ENCODE data around the gene CLDN34. TPM values are rescaled to one million over a fixed set of nuclear protein-coding genes. Genes with fewer than 3 reads are reported as not detected.
A peak's percentile ranks its signal among the peaks of the same experiment; 100 is the strongest.

The CLDN34 gene
- total RNA-seq, 1 experiment from 2014 or later: not detected

DNA sequence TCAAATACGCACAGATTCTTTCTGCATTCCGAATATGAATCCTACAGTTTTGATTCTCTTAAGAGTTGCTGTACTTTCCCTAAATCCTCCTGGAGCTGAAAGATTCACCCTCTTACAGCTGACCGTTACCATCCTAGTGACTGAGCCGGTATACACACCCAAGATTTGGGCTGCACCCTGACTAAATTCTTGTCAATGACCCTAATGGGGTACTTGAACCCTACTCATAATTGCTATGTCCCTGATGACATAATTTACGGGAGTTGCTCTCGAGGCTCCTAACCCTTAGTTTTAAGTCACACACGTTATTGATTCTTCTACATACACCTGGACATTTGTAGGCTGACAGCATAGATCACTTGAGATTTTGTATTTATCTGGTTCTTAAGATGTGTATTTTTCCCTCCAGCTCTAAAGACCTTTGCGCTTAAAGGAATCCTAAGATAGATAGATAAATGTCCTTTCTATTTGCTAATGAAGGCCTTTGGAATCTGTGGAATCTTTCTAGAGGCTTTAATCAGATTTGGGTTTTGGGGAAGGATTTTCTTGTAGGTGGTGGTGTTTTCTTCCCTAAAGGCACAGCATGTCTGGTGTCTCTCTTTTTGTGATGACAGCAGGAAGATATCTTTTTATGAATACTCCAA is 37.8 kb downstream of the CLDN34 start:
- TF ChIP-seq, protein P1, sequence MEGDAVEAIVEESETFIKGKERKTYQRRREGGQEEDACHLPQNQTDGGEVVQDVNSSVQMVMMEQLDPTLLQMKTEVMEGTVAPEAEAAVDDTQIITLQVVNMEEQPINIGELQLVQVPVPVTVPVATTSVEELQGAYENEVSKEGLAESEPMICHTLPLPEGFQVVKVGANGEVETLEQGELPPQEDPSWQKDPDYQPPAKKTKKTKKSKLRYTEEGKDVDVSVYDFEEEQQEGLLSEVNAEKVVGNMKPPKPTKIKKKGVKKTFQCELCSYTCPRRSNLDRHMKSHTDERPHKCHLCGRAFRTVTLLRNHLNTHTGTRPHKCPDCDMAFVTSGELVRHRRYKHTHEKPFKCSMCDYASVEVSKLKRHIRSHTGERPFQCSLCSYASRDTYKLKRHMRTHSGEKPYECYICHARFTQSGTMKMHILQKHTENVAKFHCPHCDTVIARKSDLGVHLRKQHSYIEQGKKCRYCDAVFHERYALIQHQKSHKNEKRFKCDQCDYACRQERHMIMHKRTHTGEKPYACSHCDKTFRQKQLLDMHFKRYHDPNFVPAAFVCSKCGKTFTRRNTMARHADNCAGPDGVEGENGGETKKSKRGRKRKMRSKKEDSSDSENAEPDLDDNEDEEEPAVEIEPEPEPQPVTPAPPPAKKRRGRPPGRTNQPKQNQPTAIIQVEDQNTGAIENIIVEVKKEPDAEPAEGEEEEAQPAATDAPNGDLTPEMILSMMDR (IDR thresholded peaks at IDR 0.05; ENCODE audit: insufficient read depth in 1 of 2, low read depth in 1 of 2, low read length in 1 of 2, severe bottlenecking in 1 of 2, unreplicated experiment in 1 of 2): no peak
- intact Hi-C loops (cut with micrococcal nuclease; ENCODE audit: unreplicated experiment): loop anchor here (1.0 to 10.0 kb wide), 3 partner anchors 9 to 310 kb away; no protein-coding TSS in a partner anchor
- Histone ChIP-seq H3K36me3 (ENCODE audit: control insufficient read depth, insufficient read depth, low read length) (no peaks in the 10 kb centered on the region), H3K27me3 (replicated peaks; ENCODE audit: control insufficient read depth, insufficient read depth, low read length) (no peaks in the 10 kb centered on the region), H3K4me3 (ENCODE audit: low read depth, low read length) (no peak overlapping the region), H3K9me3 (peaks cover 7% of the 10 kb centered on the region; the same call in 1 of the 2 replicates), H3K4me1 (peaks cover 40% of the 10 kb centered on the region)
- peak overlapping the region; percentile 62 for H3K4me3 Mint-ChIP-seq (ENCODE audit: unreplicated experiment)
- no TSS peak for BruUV-seq (replicated peaks)
- peaks cover 16% of the 10 kb centered on the region for H3K4me1 Mint-ChIP-seq (ENCODE audit: low read depth, unreplicated experiment)
- no peaks in the 10 kb centered on the region for H3K27me3 Mint-ChIP-seq (ENCODE audit: insufficient read depth, unreplicated experiment)
- ChIA-PET CTCF (no interaction called here), POLR2A (no interaction called here)
- peak overlapping the region; percentile 91 for H3K27ac Mint-ChIP-seq (ENCODE audit: unreplicated experiment)
- peak in 1 of 2 experiments; percentile 30 for DNase-seq
- H3K9me3 Mint-ChIP-seq (ENCODE audit: unreplicated experiment): no peaks in the 10 kb centered on the region
- H3K36me3 Mint-ChIP-seq (ENCODE audit: insufficient read depth, unreplicated experiment): no peaks in the 10 kb centered on the region

- Histone ChIP-seq H3K4me3 (ENCODE audit: low read depth, low read length) (no peak overlapping the region), H3K27me3 (replicated peaks; ENCODE audit: control insufficient read depth, insufficient read depth, low read length) (no peaks in the 10 kb centered on the region), H3K9me3 (peaks cover 7% of the 10 kb centered on the region; the same call in 1 of the 2 replicates), H3K36me3 (ENCODE audit: control insufficient read depth, insufficient read depth, low read length) (no peaks in the 10 kb centered on the region), H3K4me1 (peaks cover 40% of the 10 kb centered on the region)
- Mint-ChIP-seq H3K27ac (ENCODE audit: unreplicated experiment) (peak overlapping the region; percentile 86), H3K4me3 (ENCODE audit: unreplicated experiment) (no peak overlapping the region), H3K36me3 (ENCODE audit: insufficient read depth, unreplicated experiment) (no peaks in the 10 kb centered on the region), H3K4me1 (ENCODE audit: low read depth, unreplicated experiment) (peaks cover 23% of the 10 kb centered on the region), H3K9me3 (ENCODE audit: unreplicated experiment) (no peaks in the 10 kb centered on the region), H3K27me3 (ENCODE audit: insufficient read depth, unreplicated experiment) (no peaks in the 10 kb centered on the region)
- ChIA-PET CTCF (no interaction called here), POLR2A (no interaction called here)
- DNase-seq: no peak
- BruUV-seq (replicated peaks): no TSS peak
- TF ChIP-seq, protein P1 (IDR thresholded peaks at IDR 0.05; ENCODE audit: insufficient read depth in 1 of 2, low read depth in 1 of 2, low read length in 1 of 2, severe bottlenecking in 1 of 2, unreplicated experiment in 1 of 2): no peak
- intact Hi-C loops (cut with micrococcal nuclease; ENCODE audit: unreplicated experiment): loop anchor here (10.0 kb wide), 1 partner anchor 309 kb away; no protein-coding TSS in a partner anchor
Observed at GRCh38 chrX:10006086-10006485, 38.9 kb downstream of the CLDN34 start.

DNA sequence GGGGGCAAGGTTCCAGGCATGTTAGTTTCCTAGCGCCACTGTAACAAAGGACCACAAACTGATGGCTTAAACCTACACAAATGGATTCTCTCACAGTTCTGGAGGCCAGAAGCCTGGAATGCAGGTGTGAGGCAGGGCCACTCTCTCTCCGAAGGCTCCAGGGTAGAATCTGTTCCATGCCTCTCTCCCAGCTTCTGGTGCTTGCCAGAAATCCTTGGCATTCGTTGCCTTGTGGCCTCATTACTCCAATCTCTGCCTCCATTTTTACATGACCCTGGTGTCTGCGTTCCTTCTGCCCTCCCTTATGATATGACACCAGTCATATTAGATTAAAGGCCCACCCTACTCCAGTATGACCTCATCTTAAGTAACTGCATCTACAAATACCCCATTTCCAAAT is 39.6 kb downstream of the CLDN34 start:
- Mint-ChIP-seq H3K9me3 (ENCODE audit: unreplicated experiment) (no peaks in the 10 kb centered on the region), H3K36me3 (ENCODE audit: insufficient read depth, unreplicated experiment) (no peaks in the 10 kb centered on the region), H3K4me3 (ENCODE audit: unreplicated experiment) (no peak overlapping the region), H3K4me1 (ENCODE audit: low read depth, unreplicated experiment) (peaks cover 30% of the 10 kb centered on the region), H3K27me3 (ENCODE audit: insufficient read depth, unreplicated experiment) (no peaks in the 10 kb centered on the region), H3K27ac (ENCODE audit: unreplicated experiment) (peak overlapping the region; percentile 86)
- BruUV-seq (replicated peaks): no TSS peak
- CTCF ChIA-PET: no interaction called here
- peaks cover 7% of the 10 kb centered on the region; the same call in 1 of the 2 replicates for H3K9me3 ChIP-seq
- TF ChIP-seq, protein P1 (IDR thresholded peaks at IDR 0.05; ENCODE audit: insufficient read depth in 1 of 2, low read depth in 1 of 2, low read length in 1 of 2, severe bottlenecking in 1 of 2, unreplicated experiment in 1 of 2): no peak
- no peak overlapping the region for H3K4me3 ChIP-seq (ENCODE audit: low read depth, low read length)
- POLR2A ChIA-PET: no interaction called here
- DNase-seq: no peak
- intact Hi-C loops (cut with micrococcal nuclease; ENCODE audit: unreplicated experiment): loop anchor here (10.0 kb wide), 1 partner anchor 308 kb away; no protein-coding TSS in a partner anchor
- H3K36me3 ChIP-seq (ENCODE audit: control insufficient read depth, insufficient read depth, low read length): no peaks in the 10 kb centered on the region
- no peaks in the 10 kb centered on the region for H3K27me3 ChIP-seq (replicated peaks; ENCODE audit: control insufficient read depth, insufficient read depth, low read length)
- H3K4me1 ChIP-seq: peaks cover 40% of the 10 kb centered on the region

All from Caco-2 (cell line).